Measurements from ENCODE around the gene SMIM24. TPM values are rescaled to one million over a fixed set of nuclear protein-coding genes. Genes with fewer than 3 reads are reported as not detected.

Gene SMIM24
- total and polyA plus RNA-seq, 10 donors: 0.63 to 3.0 (median 1.3) TPM; not detected in 3

DNA sequence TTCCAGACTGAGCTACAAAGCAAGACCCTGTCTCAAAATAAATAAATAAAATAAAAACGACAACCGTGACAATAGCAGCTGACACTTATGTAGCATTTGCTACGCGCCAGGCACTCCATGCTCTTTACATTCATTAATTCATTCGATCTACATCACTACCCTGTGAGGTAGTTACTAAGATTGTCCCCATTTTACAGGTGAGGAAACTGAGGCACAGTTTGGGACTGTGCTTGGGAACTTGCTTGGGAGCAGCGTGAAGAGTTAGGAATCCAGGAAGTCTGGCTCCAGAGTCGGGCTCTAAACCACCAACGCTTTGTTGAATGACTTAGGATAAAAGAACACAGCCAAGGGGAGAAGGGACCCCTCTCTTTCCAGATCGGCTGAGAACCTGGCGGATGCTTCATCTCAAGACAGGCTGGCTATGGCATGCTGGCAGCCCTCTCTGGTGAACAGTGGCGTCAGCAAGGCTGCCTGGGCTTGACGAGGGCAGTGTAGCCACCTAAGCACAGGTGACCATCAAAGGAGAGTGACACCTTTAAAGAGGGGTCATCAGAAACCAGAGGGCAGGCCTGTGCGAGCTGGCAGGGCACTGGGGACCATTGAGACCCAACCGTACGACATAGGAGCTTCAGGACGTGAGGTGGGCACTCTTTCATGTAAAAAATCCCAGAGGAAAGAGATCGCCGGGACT lies 19.6 kb upstream of the SMIM24 start:
- WGBS, 5 donors: 22 to 29% (median 28%) methylated on average over 17 to 18 of the region's 18 CpGs
- H3K9me3 ChIP-seq: no peaks in the 10 kb centered on the region
- intact Hi-C loops (cut with DNase I; ENCODE audit: low total_unique reads): no loop called here
- DNase-seq: no peak
- TF ChIP-seq POLR2AphosphoS5 (IDR thresholded peaks at IDR 0.05) (no peak), POLR2A (IDR thresholded peaks at IDR 0.05) (no peak)
- TF ChIP-seq, protein P1, sequence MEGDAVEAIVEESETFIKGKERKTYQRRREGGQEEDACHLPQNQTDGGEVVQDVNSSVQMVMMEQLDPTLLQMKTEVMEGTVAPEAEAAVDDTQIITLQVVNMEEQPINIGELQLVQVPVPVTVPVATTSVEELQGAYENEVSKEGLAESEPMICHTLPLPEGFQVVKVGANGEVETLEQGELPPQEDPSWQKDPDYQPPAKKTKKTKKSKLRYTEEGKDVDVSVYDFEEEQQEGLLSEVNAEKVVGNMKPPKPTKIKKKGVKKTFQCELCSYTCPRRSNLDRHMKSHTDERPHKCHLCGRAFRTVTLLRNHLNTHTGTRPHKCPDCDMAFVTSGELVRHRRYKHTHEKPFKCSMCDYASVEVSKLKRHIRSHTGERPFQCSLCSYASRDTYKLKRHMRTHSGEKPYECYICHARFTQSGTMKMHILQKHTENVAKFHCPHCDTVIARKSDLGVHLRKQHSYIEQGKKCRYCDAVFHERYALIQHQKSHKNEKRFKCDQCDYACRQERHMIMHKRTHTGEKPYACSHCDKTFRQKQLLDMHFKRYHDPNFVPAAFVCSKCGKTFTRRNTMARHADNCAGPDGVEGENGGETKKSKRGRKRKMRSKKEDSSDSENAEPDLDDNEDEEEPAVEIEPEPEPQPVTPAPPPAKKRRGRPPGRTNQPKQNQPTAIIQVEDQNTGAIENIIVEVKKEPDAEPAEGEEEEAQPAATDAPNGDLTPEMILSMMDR (IDR thresholded peaks at IDR 0.05 in 8 of 11, conservative IDR thresholded peaks at IDR 0.05 in 3 of 11): no peak
- H3K4me3 ChIP-seq: peak overlapping the region; percentile 90 to 99 (median 95)
- H3K27me3 ChIP-seq (replicated peaks in 1 of 7): no peaks in the 10 kb centered on the region
- peaks cover 11 to 41% (median 22%) of the 10 kb centered on the region in 6 donors for H3K4me1 ChIP-seq
- peak overlapping the region; percentile 87 to 98 (median 93) for H3K27ac ChIP-seq
- H3K36me3 ChIP-seq: peaks cover 0 to 26% (median 20%) of the 10 kb centered on the region in 6 donors

DNA sequence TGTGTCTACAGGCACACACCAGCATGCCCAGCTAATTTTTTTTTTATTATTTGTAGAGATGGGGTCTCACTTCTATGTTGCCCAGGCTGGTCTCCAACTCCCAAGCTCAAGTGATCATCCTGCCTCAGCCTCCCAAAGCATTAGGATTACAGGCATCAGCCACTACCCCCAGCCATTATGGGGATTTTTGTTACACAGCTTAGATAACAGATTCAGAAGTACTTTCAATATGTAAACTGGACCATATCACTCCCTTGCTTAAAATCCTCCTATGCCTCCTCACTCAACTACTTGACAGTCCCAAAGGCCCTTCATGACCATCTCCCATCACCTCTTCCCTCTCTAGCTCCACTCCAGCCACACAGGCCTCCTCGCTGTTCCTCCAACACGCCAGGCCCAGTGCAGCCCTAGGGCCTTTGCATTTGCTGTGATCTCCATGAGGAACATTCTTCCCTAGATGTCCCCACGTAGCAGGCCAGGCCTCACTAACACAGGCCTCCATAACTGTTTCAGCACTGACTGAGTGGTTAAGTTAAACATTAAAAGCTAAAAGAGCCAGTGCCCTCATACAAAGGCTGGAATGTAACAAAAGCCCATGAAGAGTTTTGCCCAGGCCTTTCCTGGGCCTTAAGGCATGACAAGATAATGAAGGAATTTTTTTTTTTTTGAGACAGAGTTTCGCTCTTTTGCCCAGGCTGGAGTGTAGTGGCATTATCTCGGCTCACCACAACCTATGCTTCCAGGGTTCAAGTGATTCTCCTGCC lies 17.6 kb upstream of the SMIM24 start:
- Histone ChIP-seq H3K27me3 (replicated peaks in 1 of 7) (no peaks in the 10 kb centered on the region), H3K9me3 (no peaks in the 10 kb centered on the region), H3K27ac (no peak overlapping the region), H3K4me3 (no peak overlapping the region), H3K36me3 (peaks cover 0 to 45% (median 39%) of the 10 kb centered on the region in 6 donors), H3K4me1 (peaks cover 11 to 39% (median 21%) of the 10 kb centered on the region in 6 donors)
- no peak for DNase-seq
- TF ChIP-seq, protein P1 (IDR thresholded peaks at IDR 0.05 in 8 of 11, conservative IDR thresholded peaks at IDR 0.05 in 3 of 11): no peak
- WGBS, 5 donors: 86 to 99% (median 95%) methylated on average over 5 of the region's 5 CpGs
- intact Hi-C loops (cut with DNase I; ENCODE audit: low total_unique reads): no loop called here

DNA sequence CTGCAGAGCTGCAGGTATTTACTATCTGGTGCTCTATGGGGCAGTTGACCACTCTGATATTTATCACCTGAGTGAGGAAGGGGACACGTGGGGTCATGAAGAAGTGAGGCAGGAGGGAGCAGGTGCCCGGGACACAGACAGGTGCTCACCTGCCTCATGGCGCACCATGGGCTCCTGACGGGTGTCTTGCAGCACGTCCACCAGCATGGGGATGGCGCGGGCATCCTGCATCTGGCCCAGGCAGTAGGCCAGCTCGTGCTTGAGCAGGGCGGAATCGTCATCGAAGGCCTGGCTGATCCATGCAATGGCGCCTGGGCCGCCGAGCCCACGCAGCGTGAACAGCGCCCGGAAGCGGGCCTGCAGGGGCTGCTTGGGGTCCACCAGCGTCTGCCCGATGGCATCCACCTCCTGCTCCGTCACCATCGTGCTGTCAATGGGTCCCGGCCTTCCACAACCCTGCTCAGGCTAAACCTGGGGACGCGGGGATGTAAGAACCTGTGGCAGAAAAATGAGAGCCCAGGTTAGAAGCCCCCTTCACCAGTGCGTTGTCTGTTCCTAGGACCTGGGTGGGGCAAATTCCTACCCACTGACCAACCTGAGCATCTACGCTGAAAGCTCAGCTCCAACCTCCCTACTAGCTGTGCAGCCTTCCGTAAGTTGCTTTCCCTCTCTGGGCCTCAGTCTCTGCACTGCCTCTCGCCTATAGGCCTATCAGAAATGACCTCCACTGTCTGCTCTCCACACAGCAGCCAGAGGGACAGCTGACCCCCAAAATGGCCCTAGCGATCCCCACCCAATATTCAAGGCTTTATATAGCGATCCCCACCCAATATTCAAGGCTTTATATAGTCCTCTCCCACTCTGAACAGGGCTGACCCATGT lies 16.3 kb upstream of the SMIM24 start:
- peaks cover 11 to 39% (median 21%) of the 10 kb centered on the region in 6 donors for H3K4me1 ChIP-seq
- WGBS, 5 donors: 92 to 96% (median 96%) methylated on average over 15 to 32 of the region's 32 CpGs
- H3K4me3 ChIP-seq: no peak overlapping the region
- intact Hi-C loops (cut with DNase I; ENCODE audit: low total_unique reads): no loop called here
- peaks cover 0 to 58% (median 52%) of the 10 kb centered on the region in 6 donors for H3K36me3 ChIP-seq
- TF ChIP-seq POLR2AphosphoS5 (IDR thresholded peaks at IDR 0.05) (no peak), POLR2A (IDR thresholded peaks at IDR 0.05) (no peak)
- TF ChIP-seq, protein P1 (IDR thresholded peaks at IDR 0.05 in 8 of 11, conservative IDR thresholded peaks at IDR 0.05 in 3 of 11): no peak
- DNase-seq: no peak
- H3K27me3 ChIP-seq (replicated peaks in 1 of 7): no peaks in the 10 kb centered on the region
- H3K27ac ChIP-seq: no peak overlapping the region
- no peaks in the 10 kb centered on the region for H3K9me3 ChIP-seq

Measured in spleen (tissue), 11 donors.